HG03460 (cell line): Measurements from ENCODE around the gene NUP42.

Experiments used
- ATAC-seq: cut with Tn5 transposase; IDR thresholded peaks from one replicate; pipeline ENCODE4 v1.9.1; 2021; ENCODE audit not compliant: unreplicated experiment

Gene NUP42

DNA sequence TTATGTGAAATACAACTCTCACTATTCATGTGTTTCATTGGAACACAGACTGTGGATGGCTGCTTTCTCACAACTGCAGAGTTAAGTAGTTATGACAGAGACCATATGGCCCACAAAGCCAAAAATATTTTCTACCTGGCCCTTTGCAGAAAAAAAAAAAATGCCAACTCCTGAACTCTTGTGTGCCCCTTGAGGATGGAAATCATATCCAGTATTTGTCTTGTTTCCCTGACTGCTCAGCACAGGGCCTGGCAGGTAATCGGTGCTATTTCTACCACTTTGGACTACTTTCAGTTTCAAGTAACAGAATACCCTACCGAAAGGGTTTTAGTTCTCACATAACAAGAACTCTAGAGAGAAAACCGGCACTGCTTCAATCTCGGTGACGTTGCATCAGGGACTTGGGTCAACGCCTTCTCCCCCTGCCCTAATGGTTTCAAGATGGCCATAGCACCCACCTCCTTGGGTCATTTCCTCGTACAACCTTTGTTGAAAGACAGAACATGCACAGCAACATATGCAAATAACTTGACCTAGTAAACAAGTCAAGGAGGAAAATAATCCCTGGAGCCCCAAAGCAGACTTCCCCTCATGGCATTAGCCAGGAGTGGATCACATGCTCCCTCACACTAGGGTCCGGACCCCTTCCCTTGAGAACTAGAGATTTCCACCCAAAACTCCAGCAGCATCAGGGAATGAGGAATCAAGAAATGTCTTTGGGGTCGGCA lies 52.9 kb downstream of the NUP42 start:
- peak; percentile 91 for ATAC-seq

DNA sequence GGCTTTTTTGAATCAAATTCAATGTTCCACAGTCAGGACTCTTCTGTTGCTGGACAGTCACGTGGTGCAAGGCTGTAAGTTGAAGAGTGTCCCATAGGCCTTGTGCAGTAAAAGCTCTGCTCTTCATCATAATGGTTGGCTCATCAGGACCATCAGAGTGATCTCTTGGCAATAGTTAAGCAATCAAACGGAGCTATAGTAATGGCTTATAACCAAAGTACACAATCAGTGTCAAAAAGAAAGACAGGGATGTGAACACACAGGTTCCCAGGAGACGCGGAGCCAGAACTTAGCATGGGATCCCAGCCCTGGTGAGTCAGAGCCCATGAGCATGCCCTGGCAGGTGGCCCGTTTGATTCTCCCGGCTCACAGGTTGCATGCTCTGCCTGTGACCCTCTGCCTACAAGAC lies 54.0 kb downstream of the NUP42 start:
- ATAC-seq = no peak

DNA sequence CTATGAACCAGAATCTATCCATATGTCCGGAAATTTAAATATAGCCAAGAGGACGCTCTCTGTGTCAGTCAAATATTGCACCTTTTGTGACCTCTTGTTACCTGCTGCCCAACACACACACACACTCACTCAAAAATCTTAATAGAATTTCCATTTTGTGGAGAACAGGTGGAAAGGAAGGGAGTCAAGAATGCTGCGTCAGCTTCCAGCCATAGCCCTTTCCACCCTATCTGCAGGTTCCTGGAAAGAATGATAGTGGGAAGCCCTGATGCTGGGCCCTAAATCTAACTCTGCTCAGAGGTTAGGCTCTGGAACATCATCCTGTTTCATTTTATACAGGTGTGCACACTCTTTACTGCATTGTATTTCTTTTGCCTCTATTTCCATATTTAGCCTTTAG lies 55.2 kb downstream of the NUP42 start:
- no peak for ATAC-seq

DNA sequence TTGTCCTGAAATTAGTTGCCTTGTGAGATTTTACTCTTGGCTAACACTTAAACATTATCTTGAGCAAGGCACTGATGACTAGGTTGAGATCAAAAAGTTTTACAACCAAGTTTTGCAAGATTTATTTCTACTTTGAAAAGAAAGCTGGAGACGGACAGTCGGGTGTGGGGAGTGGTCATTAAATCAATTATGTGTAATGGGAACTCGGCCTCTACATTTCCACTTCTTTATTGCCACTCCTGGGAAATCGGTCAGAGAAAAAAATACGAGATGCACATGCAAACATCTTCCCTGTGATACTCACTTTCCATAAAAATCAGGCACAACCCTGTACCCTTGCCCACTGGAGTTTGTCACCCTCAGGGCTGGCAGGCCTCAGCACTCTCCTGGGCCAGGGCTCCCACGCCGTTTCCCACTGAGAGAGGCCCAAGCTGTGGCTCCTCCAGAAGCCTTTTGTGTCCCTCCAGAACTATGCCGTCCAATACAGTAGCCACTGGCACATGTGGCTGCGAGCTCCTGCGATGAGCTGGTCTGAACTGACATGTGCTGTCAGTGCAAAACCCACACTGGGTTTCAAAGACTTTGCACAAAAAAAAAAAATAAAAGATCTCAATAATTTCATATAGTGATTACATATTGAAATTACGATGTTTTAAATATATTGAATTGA lies 57.3 kb downstream of the NUP42 start:
- no peak for ATAC-seq

DNA sequence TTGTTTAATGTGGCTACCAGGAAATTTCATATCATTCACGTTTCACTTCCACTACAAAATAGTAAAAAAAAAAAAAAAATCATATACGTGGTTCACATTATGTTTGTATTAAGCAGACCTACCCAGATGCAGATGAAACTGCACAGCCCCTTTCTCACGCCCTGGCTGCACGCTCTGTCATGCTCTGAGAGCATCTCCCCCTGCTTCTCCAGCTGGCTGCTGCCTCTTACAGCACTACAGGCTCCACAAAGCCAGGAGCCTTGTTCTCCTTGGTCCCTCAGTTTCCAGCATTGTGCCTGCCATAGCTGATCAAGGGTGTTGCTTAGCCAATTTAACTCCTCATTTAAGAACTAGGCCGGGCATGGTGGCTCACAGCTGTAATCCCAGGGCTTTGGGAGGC lies 57.9 kb downstream of the NUP42 start:
- no peak for ATAC-seq

- no peak for ATAC-seq
Observed at GRCh38 chr7:23242321-23242720, 60.5 kb downstream of the NUP42 start.

DNA sequence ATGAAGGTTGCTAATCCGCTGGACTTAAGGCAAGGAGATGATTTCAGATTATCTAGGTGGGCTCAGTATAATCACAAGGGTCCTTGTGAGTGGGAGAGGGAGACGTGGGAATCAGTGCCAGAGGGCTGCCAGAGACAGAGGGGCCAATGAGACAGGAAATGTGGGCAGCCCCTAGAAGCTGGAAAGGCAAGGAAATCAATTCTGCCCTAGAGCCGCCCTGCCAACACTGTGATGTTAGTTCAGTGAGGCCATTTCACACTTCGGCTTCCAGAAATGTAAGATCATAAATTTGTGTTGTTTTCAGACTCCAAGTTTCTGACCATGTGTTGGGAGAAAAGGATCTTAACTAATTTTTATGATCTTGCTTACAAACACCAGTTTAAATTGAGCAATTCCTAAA lies 61.1 kb downstream of the NUP42 start:
- no peak for ATAC-seq

- no peak for ATAC-seq
Observed at GRCh38 chr7:23246555-23246954, 64.7 kb downstream of the NUP42 start, which contains the start of gene GPNMB. Gene GPNMB (plus strand): TSS chr7:23246775. CDS start chr7:23246858, 83 bp downstream.

GRCh38 chr7:23247046-23247602 lies 65.3 kb downstream of the NUP42 start:
- ATAC-seq = no peak

DNA sequence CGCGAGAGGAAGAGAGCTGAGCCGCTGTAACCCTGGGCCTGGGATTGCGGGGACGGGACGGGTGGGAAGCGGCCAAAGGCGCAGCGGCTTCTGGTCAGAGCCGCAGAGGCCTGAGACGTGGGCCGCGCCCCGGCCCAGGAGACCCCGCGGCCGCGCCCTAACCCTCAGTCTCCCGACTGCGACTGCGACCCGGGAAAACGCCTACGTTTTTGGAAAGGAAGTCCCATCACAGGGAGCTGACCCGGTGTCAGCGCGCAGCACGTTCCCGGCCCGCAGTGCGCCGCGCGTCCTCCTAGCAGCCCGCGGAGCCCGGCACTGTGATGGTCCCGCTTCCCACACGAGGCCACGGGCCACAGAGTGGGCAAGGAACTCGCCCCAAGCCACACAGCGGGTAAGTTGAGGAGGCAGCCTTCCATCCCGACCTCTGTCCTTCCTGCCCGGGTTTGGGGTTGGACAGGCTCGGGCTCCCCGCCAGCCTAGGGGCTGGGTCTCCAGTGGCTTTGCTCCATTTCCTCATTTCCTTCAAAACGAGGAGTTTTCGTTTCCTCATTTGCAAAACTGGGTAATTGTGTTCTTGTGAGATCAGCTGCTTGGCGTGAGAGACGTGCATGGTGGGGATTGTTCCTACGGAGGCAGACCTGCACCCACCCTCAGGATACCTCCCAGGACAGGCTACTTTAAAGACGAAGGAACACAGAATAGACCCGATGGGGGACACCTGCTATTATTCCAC lies 65.9 kb downstream of the NUP42 start:
- no peak for ATAC-seq

GRCh38 chr7:23249486-23249885 lies 67.6 kb downstream of the NUP42 start:
- no peak for ATAC-seq
